ENCODE results near the gene GNPTAB.

Gene GNPTAB

DNA sequence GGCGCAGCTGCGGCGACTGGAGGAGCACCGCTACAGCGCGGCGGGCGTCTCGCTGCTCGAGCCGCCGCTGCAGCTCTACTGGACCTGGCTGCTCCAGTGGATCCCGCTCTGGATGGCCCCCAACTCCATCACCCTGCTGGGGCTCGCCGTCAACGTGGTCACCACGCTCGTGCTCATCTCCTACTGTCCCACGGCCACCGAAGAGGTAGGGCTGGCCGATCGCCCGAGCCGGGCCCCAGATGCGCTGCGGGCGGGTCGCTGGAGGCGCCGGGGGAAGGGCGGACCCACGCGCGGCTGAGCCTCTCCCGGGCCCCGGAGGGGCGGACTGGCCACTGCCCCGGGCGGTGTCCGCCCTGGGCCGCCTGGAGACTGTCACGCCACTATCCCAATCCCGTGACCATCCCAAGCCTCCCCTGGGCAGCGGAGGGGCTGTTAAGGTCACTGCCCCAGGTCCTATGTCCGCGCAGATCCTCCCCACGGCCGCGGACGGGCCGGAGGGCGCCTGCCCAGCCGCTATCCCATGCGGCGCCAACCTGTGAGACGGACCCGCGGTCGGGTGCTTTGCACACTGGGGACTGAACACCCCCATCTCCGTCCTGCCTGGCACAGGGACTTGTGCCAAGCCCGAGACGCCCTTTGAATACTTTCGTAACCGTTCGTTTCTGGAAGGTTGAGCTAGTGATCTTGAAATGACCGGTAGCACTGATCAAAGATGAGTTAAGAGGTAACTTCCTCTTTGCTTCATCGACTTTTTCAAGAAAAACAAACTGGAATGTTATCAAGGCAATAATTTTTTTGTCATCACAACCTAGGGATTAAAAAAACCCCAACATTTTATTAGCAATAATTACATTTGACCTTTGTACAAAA is 132.6 kb downstream of the GNPTAB start:
- peak in 2 of 4 experiments; percentile 3 to 4 for DNase-seq (ENCODE audit: low read depth in 4 of 4, low spot score in 1 of 4)

DNA sequence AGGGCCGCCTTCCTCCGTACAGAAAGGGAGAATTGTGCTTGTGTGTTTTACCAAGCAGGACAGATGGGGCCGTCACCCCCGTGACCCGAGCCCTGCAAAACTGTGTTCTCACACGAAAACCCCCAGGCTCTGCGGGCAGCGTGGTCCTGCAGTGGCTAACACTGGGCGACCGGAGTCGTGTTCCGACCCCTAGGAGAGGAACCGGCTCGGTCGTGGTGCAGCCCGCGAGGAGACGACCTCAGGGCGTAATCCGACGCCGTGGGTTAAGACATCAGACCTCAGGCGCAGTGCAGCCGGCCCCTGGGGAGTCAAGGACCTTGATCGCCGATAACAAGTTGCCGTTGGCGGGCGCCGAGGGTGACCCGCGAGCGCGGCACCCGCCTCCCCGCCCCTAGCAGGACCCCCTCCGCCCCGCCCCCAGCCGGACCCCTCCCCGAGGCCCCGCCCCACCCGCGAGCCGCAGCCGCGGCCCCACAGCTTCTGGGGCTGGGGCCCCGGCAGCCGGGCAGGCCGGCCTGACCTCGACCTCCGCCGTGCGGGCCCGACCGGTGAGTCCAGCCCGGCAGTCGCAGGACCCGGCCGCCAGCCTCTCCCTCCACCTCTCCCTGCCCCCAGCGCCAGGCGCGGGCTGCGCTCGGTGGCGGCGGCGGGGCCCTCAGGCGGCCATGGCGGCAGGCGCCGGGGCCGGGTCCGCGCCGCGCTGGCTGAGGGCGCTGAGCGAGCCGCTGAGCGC is 133.4 kb downstream of the GNPTAB start, which contains the start of gene CHPT1:
Gene CHPT1, plus strand, starts transcription at position 444 of the 733 bp plus-strand sequence. Its CDS starts 222 bp downstream, at position 666.
- peak; percentile 31 to 52 (median 39) for DNase-seq (ENCODE audit: low read depth in 4 of 4, low spot score in 1 of 4)

GRCh38 chr12:101696251-101697196 is 134.2 kb downstream of the GNPTAB start:
- DNase-seq (ENCODE audit: low read depth in 4 of 4, low spot score in 1 of 4) = no peak

DNA sequence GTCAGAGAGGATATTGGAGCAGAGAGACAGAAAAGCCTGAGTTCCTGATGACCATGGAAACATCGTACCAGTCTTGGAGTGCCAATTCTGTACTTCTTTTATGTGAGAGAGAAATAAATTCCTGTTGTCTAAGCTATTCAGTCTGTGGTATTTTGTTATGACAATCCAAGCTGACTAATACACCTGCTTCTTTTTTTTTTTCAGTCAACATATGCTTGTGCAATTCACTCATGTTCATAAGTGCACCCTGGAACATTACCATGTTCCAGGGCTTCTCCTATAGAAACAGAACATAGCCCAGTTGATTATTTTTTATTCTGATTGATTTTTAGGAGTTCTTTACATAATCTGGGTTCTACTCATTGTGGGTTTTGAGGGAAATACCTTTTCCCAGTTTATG is 135.1 kb downstream of the GNPTAB start:
- DNase-seq (ENCODE audit: low read depth in 4 of 4, low spot score in 1 of 4) = no peak
